Inferior parietal cortex (tissue), 1 donor: ENCODE results near the gene PPP4R2.
A peak's percentile ranks its signal among the peaks of the same experiment; 100 is the strongest.
"Not testable (repeated sequence)": the region's sequence is repeated elsewhere in the genome, so short reads cannot be mapped to it uniquely, and the experiment has no call there.

Source experiments
- DNase-seq: peaks from one replicate; pipeline ENCODE4 v3.0.0-alpha.2; 2016; ENCODE audit errors: extremely low spot score

PPP4R2 gene

GRCh38 chr3:73026111-73026759 lies 29.6 kb downstream of the PPP4R2 start:
- DNase-seq = peak; percentile 47

GRCh38 chr3:73026760-73027113 lies 30.1 kb downstream of the PPP4R2 start:
- DNase-seq = no peak

- DNase-seq = no peak
Measured at GRCh38 chr3:73028803-73029202, 32.2 kb downstream of the PPP4R2 start.

GRCh38 chr3:73029321-73029796 lies 32.7 kb downstream of the PPP4R2 start:
- DNase-seq = no peak

- no peak for DNase-seq
Measured at GRCh38 chr3:73030073-73030597, 33.5 kb downstream of the PPP4R2 start.

GRCh38 chr3:73031573-73032103 lies 35.0 kb downstream of the PPP4R2 start:
- no peak for DNase-seq

DNA sequence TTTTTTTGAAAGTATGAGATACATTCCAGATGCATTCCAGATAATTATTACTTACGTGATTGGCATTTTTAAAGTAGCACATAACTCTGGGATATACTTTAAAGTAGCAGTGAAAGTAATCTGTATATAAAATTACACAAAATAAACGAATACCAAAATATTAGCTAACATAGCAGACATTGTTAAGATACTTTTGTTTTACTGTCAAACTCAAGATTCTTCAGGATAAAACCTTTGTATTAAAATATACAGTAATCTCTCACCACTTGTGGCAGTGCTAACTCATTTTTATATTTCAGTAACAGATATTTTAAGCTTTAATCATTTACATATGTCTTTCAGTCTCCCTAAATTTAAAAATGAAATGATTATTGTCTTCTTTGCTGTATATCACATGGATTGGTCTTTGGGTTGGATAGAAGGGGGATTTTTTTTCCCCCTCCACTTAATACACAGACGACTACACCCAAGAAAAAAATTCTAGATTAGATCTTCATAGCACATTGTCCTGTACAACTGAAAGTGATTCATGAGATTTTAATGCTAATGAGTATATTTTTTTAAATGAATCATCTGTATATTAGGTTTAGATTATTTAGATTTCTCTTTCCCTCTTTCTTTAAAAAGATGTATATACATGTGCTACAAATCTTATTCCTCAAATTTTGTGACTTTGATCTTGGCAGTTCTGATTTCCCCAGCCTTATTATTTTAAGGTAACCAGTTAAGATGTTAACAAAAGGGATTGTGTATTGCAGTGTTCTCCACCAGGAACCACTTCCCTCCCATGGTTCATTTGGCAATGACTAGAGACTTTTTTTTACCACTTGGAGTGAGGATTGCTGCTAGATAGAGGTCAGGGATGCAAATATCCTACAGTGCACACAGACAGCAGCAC lies 40.3 kb downstream of the PPP4R2 start:
- DNase-seq = no peak

DNA sequence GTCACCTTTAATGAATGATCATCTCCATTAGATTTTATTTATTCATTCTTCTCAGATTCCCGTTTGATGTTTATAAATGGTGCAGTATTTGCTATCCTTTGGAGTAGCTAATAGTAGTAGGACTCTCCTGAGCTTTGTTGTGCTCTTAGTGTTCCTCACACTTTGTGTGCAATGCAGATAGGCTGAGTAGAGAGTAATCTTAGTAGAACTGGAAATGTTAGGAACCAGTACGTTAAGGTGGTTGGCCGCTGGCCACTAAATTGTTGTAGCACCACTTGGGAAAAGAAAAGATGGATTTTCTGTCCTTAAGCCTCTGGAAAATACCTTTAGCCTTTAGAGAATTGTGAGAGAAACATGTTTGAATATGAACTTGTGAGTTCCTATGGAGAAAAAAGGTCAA lies 44.9 kb downstream of the PPP4R2 start:
- no peak for DNase-seq

GRCh38 chr3:73043414-73043813 lies 46.8 kb downstream of the PPP4R2 start:
- no peak for DNase-seq

- no peak for DNase-seq
Measured at GRCh38 chr3:73045391-73045790, 48.8 kb downstream of the PPP4R2 start.

- DNase-seq = no peak
Measured at GRCh38 chr3:73046195-73046594, 49.6 kb downstream of the PPP4R2 start.

DNA sequence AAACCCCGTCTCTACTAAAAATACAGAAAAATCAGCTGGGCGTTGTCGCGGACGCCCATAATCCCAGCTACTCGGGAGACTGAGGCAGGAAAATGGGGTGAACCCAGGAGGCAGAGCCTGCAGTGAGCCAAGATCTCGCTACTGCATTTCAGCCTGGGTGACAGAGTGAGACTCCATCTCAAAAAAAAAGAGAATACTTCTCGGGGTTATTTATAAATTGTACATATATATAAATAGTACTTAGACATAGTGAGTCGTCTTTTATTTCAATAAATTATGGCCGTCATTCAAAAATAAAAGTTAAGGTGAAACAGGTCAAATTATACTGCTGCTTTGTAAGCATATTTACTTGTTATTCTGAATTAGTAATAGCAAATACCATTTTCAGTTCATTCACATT lies 52.7 kb downstream of the PPP4R2 start:
- no peak for DNase-seq

DNA sequence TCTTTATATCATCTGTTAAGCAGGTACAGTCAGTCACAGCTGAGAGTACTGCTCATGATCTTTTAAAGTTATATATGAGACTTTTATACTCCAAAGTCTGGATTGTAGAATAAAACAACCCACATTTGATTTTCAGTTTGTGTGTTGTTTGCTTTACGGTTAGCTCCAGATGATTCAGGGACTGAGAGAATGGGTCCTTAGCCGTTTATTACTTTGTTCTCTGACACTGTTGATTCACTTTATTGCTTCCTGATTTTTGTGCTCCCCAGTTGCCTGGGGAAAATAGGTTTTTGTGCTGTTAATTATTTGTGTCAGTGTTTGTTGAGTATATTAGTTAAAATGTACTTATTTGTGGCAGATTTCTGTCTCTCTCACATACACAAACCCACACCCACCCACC lies 56.2 kb downstream of the PPP4R2 start:
- DNase-seq = no peak

- DNase-seq = no peak
Measured at GRCh38 chr3:73055583-73055982, 59.0 kb downstream of the PPP4R2 start.

- DNase-seq = peak; percentile 64
Measured at GRCh38 chr3:73056014-73056844, 59.6 kb downstream of the PPP4R2 start.

DNA sequence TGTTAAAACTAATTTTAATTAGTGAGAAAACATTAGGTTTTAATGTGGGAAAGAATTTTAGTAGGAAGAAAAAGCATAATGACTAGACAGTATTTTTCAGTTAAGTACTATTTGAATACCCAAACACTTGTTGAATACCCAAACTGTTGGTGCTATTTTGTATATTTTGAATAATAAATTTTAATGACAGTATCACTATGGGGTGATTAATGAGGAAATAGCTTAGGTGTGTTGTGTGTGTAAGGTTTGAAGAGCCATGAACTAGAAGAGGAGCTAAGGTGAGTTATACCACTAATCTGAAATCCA lies 60.2 kb downstream of the PPP4R2 start:
- no peak for DNase-seq

DNA sequence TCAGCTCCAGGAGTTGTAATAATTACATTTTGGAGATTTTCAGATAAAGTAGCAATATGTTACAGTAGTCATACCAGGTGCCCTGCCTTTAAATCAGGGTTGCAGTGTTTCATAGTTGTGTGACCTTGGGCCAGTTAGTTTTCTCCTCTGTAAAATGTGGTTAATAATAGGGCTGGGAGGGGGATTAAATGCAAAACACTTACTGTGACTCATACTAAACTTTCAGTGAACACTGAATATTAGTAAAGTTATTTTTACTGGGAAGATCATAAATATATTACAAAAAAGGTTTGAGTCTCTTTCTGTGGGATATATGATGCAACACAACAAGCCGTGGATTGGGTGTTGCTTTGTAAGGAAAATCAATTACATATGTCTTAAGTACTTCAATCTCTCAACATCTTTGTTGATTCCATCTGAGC lies 63.7 kb downstream of the PPP4R2 start:
- no peak for DNase-seq

GRCh38 chr3:73061416-73061815 lies 64.8 kb downstream of the PPP4R2 start, which contains the start of gene EBLN2:
Gene EBLN2 (plus strand): TSS chr3:73061659. CDS start chr3:73062082, 423 bp downstream.
- no peak for DNase-seq

DNA sequence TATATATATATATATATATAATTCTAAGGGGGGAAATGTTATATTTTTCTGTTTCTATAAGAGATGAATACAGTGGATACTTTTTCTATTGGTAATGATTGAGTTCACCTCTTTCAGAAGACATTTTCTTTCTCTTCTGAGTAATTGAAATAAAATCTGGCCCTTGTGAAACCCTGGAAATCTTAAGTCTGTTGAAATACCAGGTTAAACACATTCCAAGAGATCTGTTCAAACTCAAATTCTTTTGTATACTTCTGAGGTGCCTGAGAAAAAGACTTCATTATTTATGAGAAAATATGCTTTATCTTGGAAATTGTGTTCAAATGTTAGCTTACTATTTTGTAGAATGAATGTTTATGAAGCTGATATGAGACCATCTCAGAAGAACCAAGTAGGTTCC lies 69.6 kb downstream of the PPP4R2 start:
- not testable (repeated sequence) for DNase-seq

DNA sequence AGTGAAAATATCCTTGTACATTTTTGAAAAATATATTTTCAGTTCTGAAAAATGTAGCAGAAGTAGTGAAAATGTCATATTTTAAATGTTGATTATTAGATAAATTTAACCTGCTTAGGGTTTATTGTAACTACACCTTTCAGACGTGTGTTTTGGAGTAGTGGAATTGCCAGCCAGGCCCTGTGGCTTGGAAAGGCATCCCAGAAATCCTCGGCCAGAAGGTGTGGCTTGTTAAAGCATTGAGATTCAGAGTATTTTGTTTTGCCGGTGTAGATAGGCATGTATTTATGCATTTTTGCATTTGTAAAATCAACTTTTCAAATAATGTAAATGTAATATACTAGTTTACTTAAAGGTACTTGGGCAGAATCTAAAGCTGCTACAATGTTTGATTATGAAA lies 71.8 kb downstream of the PPP4R2 start:
- DNase-seq = no peak

DNA sequence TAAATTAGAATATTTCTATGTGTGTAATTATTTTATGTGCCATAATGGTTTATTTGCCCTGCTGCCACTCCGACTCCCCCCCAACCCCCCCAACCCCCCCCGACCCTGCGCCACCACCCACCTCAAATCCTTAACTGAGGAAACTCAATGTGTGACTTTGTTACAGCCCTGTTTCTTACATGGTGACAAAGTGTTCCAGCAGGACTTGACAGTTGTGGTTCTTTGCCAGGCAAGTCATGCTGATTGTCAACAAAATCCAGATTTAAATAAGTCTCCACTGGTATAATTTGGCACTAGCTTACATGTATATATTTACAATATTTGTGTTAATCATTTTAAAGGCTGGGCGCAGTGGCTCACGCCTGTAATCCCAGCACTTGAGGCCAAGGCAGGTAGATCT lies 72.6 kb downstream of the PPP4R2 start:
- DNase-seq = no peak
